ENCODE data around the gene ARHGAP24.
"Not testable (repeated sequence)": the region's sequence is repeated elsewhere in the genome, so short reads cannot be mapped to it uniquely, and the experiment has no call there.

The ARHGAP24 gene

GRCh38 chr4:85486425-85487086 lies 11.6 kb downstream of the ARHGAP24 start:
- no peak for FAIRE-seq

GRCh38 chr4:85488416-85488815 lies 13.5 kb downstream of the ARHGAP24 start:
- no peak for FAIRE-seq

GRCh38 chr4:85489273-85489981 lies 14.5 kb downstream of the ARHGAP24 start:
- no peak for FAIRE-seq

- FAIRE-seq: no peak
Measured at GRCh38 chr4:85491527-85491926, 16.6 kb downstream of the ARHGAP24 start.

- FAIRE-seq: no peak
Measured at GRCh38 chr4:85492336-85492735, 17.4 kb downstream of the ARHGAP24 start.

- FAIRE-seq: no peak
Measured at GRCh38 chr4:85495621-85496020, 20.7 kb downstream of the ARHGAP24 start.

GRCh38 chr4:85496126-85496849 lies 21.3 kb downstream of the ARHGAP24 start:
- FAIRE-seq: no peak

GRCh38 chr4:85496933-85497332 lies 22.0 kb downstream of the ARHGAP24 start:
- FAIRE-seq: no peak

- no peak for FAIRE-seq
Measured at GRCh38 chr4:85498068-85498733, 23.3 kb downstream of the ARHGAP24 start.

GRCh38 chr4:85499573-85499972 lies 24.6 kb downstream of the ARHGAP24 start:
- FAIRE-seq: no peak

GRCh38 chr4:85500110-85500867 lies 25.3 kb downstream of the ARHGAP24 start:
- FAIRE-seq: no peak

GRCh38 chr4:85501145-85501544 lies 26.2 kb downstream of the ARHGAP24 start:
- not testable (repeated sequence) for FAIRE-seq

GRCh38 chr4:85508654-85509053 lies 33.7 kb downstream of the ARHGAP24 start:
- no peak for FAIRE-seq

GRCh38 chr4:85509882-85510631 lies 35.1 kb downstream of the ARHGAP24 start:
- no peak for FAIRE-seq

GRCh38 chr4:85510632-85510984 lies 35.7 kb downstream of the ARHGAP24 start:
- no peak for FAIRE-seq

GRCh38 chr4:85512446-85513205 lies 37.7 kb downstream of the ARHGAP24 start:
- no peak for FAIRE-seq

- no peak for FAIRE-seq
Measured at GRCh38 chr4:85514117-85514516, 39.2 kb downstream of the ARHGAP24 start.

- FAIRE-seq: no peak
Measured at GRCh38 chr4:85514783-85515182, 39.8 kb downstream of the ARHGAP24 start.

GRCh38 chr4:85515701-85516100 lies 40.8 kb downstream of the ARHGAP24 start:
- FAIRE-seq: no peak

GRCh38 chr4:85518526-85518925 lies 43.6 kb downstream of the ARHGAP24 start:
- not testable (repeated sequence) for FAIRE-seq

All from TTC549 (cell line).